Purkinje cell (primary cell): ENCODE measurements around the gene LIX1. TPM values are rescaled to one million over a fixed set of nuclear protein-coding genes. Genes with fewer than 3 reads are reported as not detected.

ENCODE experiments used
- polyA plus RNA-seq: library from polyadenylated mRNA; unstranded; fragments of >200 nt; fragmentation: Nextera tagmentation; gene quantifications from 2 replicates; pipeline ENCODE4 v1.2.1, GENCODE V29; 2014

LIX1 gene
- 5.0 and 5.4 TPM in 2 replicates for polyA plus RNA-seq

DNA sequence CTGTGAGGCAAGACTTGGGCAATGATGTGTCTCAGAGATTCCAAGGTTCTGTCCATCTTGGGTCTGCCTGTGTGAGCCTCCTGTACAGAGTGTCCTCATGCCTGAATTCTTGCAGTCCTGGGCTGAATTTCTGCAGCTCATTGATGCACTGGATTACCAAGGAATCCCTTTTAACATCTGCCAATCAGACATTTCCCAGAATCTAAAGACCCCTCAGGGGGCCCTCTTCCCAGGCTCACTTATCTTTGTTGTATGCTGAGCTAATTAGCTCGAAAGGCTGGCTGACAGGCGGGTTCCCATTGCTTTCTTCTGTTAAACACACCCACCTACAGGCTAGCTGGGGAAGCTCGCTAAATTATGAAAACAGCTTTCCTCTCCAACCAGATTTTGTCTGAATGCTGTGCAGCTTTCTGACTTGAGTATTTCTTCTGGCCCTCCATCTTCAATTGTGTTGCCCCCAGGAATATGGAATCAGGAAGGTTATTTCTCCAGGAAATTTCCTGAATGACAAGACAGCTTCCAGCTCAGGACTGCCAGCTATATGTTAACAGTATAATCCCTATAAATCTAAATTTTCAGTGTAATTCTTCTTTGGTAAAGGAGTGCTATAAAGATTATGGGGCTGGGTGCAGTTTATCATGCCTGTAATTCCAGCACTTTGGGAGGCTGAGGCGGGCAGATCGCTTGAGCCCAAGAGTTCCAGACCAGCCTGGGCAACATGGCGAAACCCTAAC is at the start of gene LIX1:
LIX1 (minus strand) TSS at position 91 of the 734 bp plus-strand sequence; CDS start at position 56, 35 bp downstream.

DNA sequence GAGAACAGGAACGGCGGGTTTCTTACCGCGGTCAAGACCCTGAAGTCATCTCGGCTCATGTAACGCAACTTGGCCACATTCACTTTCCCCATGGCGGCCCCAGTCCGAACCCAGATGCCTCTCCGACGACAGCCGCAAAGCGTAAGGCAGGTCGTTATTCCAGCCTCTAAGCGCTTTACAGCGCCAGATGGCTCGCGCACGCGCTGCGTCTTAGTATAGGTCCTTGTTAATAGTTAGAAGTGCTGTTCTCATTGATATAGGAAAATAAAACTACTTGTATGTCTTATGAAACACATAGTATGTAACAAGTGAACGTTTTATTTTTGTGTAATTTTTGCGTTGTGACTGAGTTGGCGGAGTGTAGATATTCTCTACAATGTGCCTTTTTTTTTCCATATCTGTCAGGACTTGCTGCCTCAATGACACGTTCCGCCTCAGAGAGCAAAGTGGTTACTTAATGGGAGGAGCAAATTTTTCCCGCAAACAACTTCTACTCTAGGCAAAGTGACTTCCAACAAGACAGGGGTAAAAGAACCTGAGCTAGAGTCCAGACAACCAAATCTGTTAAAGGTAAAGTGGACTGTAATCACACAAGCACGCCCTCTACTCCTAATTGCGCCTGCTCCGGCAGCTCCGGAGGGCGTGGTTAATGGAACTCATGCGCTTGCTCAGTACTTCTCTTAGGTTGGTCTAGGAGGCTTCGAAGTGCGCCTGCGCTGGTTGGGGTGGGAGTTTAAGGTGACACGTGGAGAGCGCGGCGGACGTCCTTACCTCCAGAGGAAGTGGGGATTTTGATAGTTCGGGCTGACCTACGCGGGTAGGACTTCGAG is 40.9 kb upstream of the LIX1 start, which contains the start of gene RIOK2:
RIOK2 (minus strand) TSS at position 148 of the 830 bp plus-strand sequence; CDS start at position 92, 56 bp downstream.

Other genes starting within 250 kb of the LIX1 start
- gene LNPEP, start 206.5 kb downstream of the LIX1 start, polyA plus RNA-seq: 16.1 and 16.8 TPM in 2 replicates
- 57.8 and 82.9 TPM in 2 replicates for gene RIOK2, start 40.6 kb upstream of the LIX1 start, polyA plus RNA-seq